Esophagus muscularis mucosa (tissue), 4 donors: Measurements from ENCODE around the gene SMIM38. TPM values are rescaled to one million over a fixed set of nuclear protein-coding genes. Genes with fewer than 3 reads are reported as not detected.

Experiments
- DNase-seq: peaks from one replicate; pipeline ENCODE4 v3.0.0-alpha.2; 2017; ENCODE audit errors: extremely low spot score
- H3K27ac ChIP-seq, 4 donors: fragments of 200-600 bp; sonication (generic); replicated peaks in 1 of 4; 1 replicate in 3 of 4; 2 replicates in 1 of 4; pipeline ENCODE4 v1.5.1; 2016 to 2019; ENCODE audit warnings: mild to moderate bottlenecking in 1 of 4
- H3K27me3 ChIP-seq, 4 donors: fragments of 200-600 bp; sonication (generic); one replicate each; pipeline versions ENCODE4 v1.5.1 to v1.6.0; 2016 to 2019
- H3K36me3 ChIP-seq, 4 donors: fragments of 200-600 bp; sonication (generic); one replicate each; pipeline ENCODE4 v1.5.1; 2016 to 2019
- H3K4me1 ChIP-seq, 4 donors: fragments of 200-600 bp; sonication (generic); one replicate each; pipeline ENCODE4 v1.5.1; 2016 to 2019
- H3K4me3 ChIP-seq, 4 donors: fragments of 200-600 bp; sonication (generic); 1 replicate in 2 of 4; 2 replicates in 2 of 4; pipeline ENCODE4 v1.5.1; 2016 to 2019; ENCODE audit warnings: mild to moderate bottlenecking in 4 of 4, moderate library complexity in 1 of 4
- H3K9me3 ChIP-seq, 4 donors: fragments of 200-600 bp; sonication (generic); 1 replicate in 3 of 4; 2 replicates in 1 of 4; pipeline ENCODE4 v1.5.1; 2016 to 2019
- EP300 ChIP-seq: sonication (generic); formaldehyde crosslinking; IDR thresholded peaks from one replicate; pipeline ENCODE4 v1.6.1; 2017; ENCODE audit warnings: antibody characterized with exemption
- POLR2A ChIP-seq: fragments of 450-650 bp; IDR thresholded peaks from one replicate; pipeline ENCODE4 v1.6.1; 2017; ENCODE audit warnings: antibody characterized with exemption, moderate library complexity, mild to moderate bottlenecking, low read depth
- POLR2AphosphoS5 ChIP-seq, 2 donors: sonication (generic); formaldehyde crosslinking; IDR thresholded peaks; one replicate each; pipeline ENCODE4 v1.6.1; 2017; ENCODE audit warnings: antibody characterized with exemption in 2 of 2
- WGBS: methylation state at CpG from one replicate; pipeline ENCODE4 v1.1.5; 2018; 5-methylcytosine and 5-hydroxymethylcytosine counted together
- intact Hi-C: fragments of 100-400 bp; cut with DNase I; formaldehyde crosslinking; loops from one replicate; pipeline ENCODE4 v1.15.1; 2023
- total RNA-seq, 4 donors: library from RNA; depleted of rRNA; stranded (reverse); fragments of >200 nt; gene quantifications; one replicate each; pipeline versions ENCODE4 v1.1.0 to v1.2.1, GENCODE V29; 2016
- TF ChIP-seq, protein P1 (sequence below), 3 experiments: fragments of 200-600 bp in 2 of 3; fragments of 450-650 bp in 1 of 3; sonication (generic) in 2 of 3; IDR thresholded peaks; one replicate each; pipeline ENCODE4 v1.5.1; 2017 to 2019; ENCODE audit warnings: antibody characterized with exemption in 3 of 3, mild to moderate bottlenecking in 2 of 3, moderate library complexity in 1 of 3

SMIM38 gene
- total RNA-seq, 4 donors from 2014 or later, result 0.50 to 4.2 (median 2.6) TPM

DNA sequence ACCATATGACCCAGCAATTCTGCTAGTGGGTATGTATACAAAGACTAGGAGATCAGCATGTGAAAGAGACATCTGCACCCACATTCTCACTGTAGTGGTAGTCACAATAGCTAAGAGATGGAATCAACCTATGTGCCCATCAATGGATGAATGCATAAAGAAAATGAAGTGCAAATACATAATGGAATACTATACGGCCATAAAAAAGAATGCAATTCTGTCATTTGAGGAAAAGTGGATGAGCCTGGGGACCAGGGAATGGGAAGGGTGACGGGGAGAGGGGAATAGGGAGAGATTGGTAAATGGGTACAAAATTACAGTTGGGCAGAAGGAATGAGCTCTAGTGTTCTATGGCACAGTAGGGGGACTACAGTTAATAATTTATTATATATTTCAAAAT is 26.7 kb upstream of the SMIM38 start:
- 98% methylated on average over 2 of the region's 2 CpGs for WGBS
- peaks cover 23 to 31% (median 27%) of the 10 kb centered on the region in 4 donors for H3K4me1 ChIP-seq
- no peak for TF ChIP-seq POLR2AphosphoS5 (IDR thresholded peaks at IDR 0.05)
- TF ChIP-seq, protein P1, sequence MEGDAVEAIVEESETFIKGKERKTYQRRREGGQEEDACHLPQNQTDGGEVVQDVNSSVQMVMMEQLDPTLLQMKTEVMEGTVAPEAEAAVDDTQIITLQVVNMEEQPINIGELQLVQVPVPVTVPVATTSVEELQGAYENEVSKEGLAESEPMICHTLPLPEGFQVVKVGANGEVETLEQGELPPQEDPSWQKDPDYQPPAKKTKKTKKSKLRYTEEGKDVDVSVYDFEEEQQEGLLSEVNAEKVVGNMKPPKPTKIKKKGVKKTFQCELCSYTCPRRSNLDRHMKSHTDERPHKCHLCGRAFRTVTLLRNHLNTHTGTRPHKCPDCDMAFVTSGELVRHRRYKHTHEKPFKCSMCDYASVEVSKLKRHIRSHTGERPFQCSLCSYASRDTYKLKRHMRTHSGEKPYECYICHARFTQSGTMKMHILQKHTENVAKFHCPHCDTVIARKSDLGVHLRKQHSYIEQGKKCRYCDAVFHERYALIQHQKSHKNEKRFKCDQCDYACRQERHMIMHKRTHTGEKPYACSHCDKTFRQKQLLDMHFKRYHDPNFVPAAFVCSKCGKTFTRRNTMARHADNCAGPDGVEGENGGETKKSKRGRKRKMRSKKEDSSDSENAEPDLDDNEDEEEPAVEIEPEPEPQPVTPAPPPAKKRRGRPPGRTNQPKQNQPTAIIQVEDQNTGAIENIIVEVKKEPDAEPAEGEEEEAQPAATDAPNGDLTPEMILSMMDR (IDR thresholded peaks at IDR 0.05), result no peak
- no peak for TF ChIP-seq POLR2A
- TF ChIP-seq EP300, result no peak
- no peak overlapping the region for H3K27ac ChIP-seq
- H3K36me3 ChIP-seq, result no peaks in the 10 kb centered on the region
- no peak overlapping the region for H3K4me3 ChIP-seq
- H3K9me3 ChIP-seq, result peaks cover 0 to 4% (median 2%) of the 10 kb centered on the region in 4 donors
- no peaks in the 10 kb centered on the region for H3K27me3 ChIP-seq
- DNase-seq, result no peak
- intact Hi-C loops, result loop anchor here (10.0 kb wide), 1 partner anchor 316 kb away; no protein-coding TSS in a partner anchor

DNA sequence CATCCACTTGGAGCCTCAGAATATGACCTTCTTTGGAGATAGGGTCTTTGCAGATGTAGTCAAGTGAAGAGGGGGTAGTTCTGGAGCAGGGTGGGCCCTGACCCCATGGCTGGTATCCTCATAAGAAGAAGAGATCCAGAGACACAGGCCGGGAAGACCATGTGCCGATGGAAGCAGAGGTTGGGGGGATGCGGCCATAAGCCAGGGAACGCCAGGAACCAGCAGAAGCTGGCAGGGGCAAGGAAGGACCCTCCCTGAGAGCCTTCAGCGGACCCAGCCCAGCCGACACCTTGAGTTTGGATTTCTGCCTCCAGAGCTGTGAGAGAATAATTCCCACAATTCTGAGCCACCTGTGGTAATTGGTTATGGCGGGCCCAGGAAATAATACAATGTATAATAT is 26.1 kb upstream of the SMIM38 start:
- 94% methylated on average over 7 of the region's 7 CpGs for WGBS

DNA sequence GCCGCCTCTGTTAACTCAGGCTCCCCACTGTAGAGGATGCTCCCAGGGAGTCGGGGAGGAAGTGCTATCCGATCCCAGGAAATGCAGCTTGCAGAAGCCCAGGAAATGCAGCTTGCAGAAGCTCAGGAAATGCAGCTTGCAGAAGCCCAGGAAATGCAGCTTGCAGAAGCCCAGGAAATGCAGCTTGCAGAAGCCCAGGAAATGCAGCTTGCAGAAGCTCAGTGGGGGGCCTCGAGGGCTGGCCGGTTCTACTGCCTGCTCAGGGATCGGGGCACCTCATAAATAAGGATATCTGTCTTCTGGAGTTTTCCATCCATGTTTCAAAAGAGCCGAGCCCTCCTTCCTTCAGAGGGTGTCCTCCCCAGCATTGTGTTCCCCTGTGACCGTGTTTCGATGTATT is 25.1 kb upstream of the SMIM38 start:
- 68% methylated on average over 7 of the region's 9 CpGs for WGBS
- TF ChIP-seq POLR2A, result no peak
- TF ChIP-seq EP300, result no peak
- TF ChIP-seq, protein P1 (IDR thresholded peaks at IDR 0.05), result no peak
- TF ChIP-seq POLR2AphosphoS5 (IDR thresholded peaks at IDR 0.05), result no peak
- H3K27ac ChIP-seq, result peak overlapping the region in 1 of 4 donors; percentile 48

More for the DNA sequence above, 26.1 kb upstream of the SMIM38 start:
- TF ChIP-seq, protein P1 (IDR thresholded peaks at IDR 0.05), result no peak
- TF ChIP-seq POLR2A, result no peak
- no peak for TF ChIP-seq EP300
- no peak for TF ChIP-seq POLR2AphosphoS5 (IDR thresholded peaks at IDR 0.05)
- Histone ChIP-seq H3K27ac (no peak overlapping the region), H3K9me3 (peaks cover 0 to 4% (median 2%) of the 10 kb centered on the region in 4 donors), H3K4me1 (peaks cover 21 to 28% (median 24%) of the 10 kb centered on the region in 4 donors), H3K36me3 (no peaks in the 10 kb centered on the region), H3K27me3 (no peaks in the 10 kb centered on the region), H3K4me3 (no peak overlapping the region)
- intact Hi-C loops, result loop anchor here (5.0 to 10.0 kb wide), 3 partner anchors 155 to 513 kb away; partner anchors contain the start of gene CCND1
- DNase-seq, result no peak

DNA sequence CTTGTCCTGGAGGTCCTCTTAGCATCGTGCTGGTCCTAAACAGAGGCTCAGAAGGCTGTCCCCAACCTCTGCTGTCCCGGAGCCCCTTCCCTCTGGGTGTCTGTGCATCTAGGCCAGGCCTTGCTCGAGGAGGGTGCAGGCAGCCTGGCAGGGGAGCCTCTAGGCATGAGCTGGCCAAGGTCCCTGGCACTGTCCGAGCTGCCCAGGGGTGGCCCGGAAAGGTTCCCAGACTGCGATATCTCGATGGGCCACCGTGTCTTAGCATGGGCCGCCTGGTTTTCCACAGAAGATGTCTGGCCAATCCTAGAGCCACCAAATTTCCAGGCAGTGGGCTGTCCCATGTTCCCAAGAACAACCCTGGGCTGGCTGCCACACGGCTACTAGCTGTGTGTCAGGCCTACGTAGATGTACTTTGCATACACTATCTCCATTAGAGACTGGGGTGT is 24.6 kb upstream of the SMIM38 start:
- Histone ChIP-seq H3K9me3 (peaks cover 0 to 4% (median 2%) of the 10 kb centered on the region in 4 donors), H3K27me3 (no peaks in the 10 kb centered on the region), H3K4me3 (no peak overlapping the region), H3K4me1 (peaks cover 21 to 25% (median 23%) of the 10 kb centered on the region in 4 donors), H3K36me3 (peaks cover 0 to 6% (median 0%) of the 10 kb centered on the region in 4 donors), H3K27ac (peak overlapping the region in 1 of 4 donors; percentile 48)
- TF ChIP-seq POLR2A, result no peak
- no peak for TF ChIP-seq POLR2AphosphoS5 (IDR thresholded peaks at IDR 0.05)
- TF ChIP-seq EP300, result no peak
- TF ChIP-seq, protein P1 (IDR thresholded peaks at IDR 0.05), result no peak
- DNase-seq, result no peak
- intact Hi-C loops, result loop anchor here (5.0 to 10.0 kb wide), 2 partner anchors 154 to 511 kb away; partner anchors contain the start of gene CCND1
- WGBS, result 67% methylated on average over 3 of the region's 11 CpGs

More for the DNA sequence above, 25.1 kb upstream of the SMIM38 start:
- Histone ChIP-seq H3K36me3 (peaks cover 0 to under 1% (median 0%) of the 10 kb centered on the region in 4 donors), H3K4me1 (peaks cover 21 to 28% (median 23%) of the 10 kb centered on the region in 4 donors), H3K27me3 (no peaks in the 10 kb centered on the region), H3K4me3 (no peak overlapping the region), H3K9me3 (peaks cover 0 to 4% (median 2%) of the 10 kb centered on the region in 4 donors)
- no peak for DNase-seq
- intact Hi-C loops, result loop anchor here (5.0 to 10.0 kb wide), 2 partner anchors 154 to 512 kb away; partner anchors contain the start of gene CCND1
